ENCODE measurements around the gene PSMD5. TPM values are rescaled to one million over a fixed set of nuclear protein-coding genes. Genes with fewer than 3 reads are reported as not detected.

The PSMD5 gene
- total RNA-seq, 1 donor from 2014 or later = 53.3 TPM

DNA sequence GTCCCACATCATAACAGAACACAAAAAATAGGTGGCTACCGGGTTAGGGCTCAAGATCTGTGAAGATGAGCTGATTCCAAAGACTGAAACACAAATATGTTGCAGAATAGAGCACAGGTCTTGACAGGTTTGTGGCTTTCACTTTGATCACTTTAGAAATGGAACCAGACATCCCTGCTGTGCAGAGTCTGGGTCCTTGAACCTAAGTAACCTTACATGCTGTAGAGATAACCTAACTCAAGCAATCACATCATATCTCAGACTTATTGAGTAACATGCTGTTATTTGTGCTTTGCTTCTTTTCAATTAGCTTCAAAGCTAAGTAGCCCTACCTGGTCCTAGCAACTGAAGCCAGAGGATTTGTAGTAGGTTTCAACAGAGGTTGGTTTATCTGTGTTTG lies 73.8 kb downstream of the PSMD5 start:
- Mint-ChIP-seq H3K27me3 (ENCODE audit: unreplicated experiment) (no peaks in the 10 kb centered on the region), H3K4me3 (ENCODE audit: unreplicated experiment) (no peak overlapping the region)
- TF ChIP-seq, protein P1, sequence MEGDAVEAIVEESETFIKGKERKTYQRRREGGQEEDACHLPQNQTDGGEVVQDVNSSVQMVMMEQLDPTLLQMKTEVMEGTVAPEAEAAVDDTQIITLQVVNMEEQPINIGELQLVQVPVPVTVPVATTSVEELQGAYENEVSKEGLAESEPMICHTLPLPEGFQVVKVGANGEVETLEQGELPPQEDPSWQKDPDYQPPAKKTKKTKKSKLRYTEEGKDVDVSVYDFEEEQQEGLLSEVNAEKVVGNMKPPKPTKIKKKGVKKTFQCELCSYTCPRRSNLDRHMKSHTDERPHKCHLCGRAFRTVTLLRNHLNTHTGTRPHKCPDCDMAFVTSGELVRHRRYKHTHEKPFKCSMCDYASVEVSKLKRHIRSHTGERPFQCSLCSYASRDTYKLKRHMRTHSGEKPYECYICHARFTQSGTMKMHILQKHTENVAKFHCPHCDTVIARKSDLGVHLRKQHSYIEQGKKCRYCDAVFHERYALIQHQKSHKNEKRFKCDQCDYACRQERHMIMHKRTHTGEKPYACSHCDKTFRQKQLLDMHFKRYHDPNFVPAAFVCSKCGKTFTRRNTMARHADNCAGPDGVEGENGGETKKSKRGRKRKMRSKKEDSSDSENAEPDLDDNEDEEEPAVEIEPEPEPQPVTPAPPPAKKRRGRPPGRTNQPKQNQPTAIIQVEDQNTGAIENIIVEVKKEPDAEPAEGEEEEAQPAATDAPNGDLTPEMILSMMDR (IDR thresholded peaks at IDR 0.05) = no peak

DNA sequence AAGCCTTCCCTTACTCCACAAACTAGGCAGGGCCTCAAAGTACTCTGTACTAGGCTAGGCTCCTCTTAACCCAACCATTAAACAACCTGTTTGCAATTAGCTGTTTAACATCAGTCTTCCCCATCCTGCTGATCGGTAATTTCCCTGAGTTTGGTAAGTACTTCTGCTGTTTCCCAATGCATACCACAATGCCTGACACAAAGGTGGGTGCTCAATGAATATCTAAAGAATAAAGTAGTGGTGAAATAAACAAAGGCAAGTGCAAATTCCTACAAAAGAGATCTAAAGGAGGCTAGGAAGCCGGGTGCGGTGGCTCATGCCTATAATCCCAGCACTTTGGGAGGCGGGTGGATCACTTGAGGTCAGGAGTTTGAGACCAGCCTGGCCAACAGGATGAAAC lies 74.5 kb downstream of the PSMD5 start:
- TF ChIP-seq, protein P1 (IDR thresholded peaks at IDR 0.05) = no peak
- no peaks in the 10 kb centered on the region for H3K4me1 Mint-ChIP-seq (ENCODE audit: unreplicated experiment)

More for the DNA sequence above, 73.8 kb downstream of the PSMD5 start:
- H3K9me3 Mint-ChIP-seq (ENCODE audit: unreplicated experiment) = no peaks in the 10 kb centered on the region
- no peak overlapping the region for H3K27ac Mint-ChIP-seq (ENCODE audit: unreplicated experiment)
- H3K4me1 Mint-ChIP-seq (ENCODE audit: unreplicated experiment) = no peaks in the 10 kb centered on the region
- peaks cover 52% of the 10 kb centered on the region for H3K36me3 Mint-ChIP-seq (ENCODE audit: unreplicated experiment)
- DNase-seq (ENCODE audit: extremely low spot score, unreplicated experiment) = no peak

DNA sequence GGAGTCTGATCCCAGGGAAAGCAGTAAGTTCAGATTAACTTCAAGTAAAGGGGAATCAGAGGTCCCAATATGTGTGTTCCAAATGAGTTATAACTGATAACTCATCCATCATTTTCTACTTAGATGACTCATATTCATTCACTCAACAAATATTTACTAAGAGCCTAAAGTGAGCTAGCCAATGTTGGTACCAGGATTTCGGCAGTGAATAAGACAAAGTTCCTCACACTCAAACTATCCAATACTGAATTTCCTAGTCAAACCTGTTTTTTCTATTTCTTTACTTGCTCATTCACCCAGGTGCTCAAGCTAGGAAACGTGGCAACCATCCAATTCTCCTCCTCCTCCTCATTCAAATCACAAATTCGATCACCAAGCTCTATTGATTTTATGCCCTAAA lies 75.3 kb downstream of the PSMD5 start:
- Mint-ChIP-seq H3K27ac (ENCODE audit: unreplicated experiment) (no peak overlapping the region), H3K4me3 (ENCODE audit: unreplicated experiment) (no peak overlapping the region), H3K9me3 (ENCODE audit: unreplicated experiment) (no peaks in the 10 kb centered on the region), H3K27me3 (ENCODE audit: unreplicated experiment) (no peaks in the 10 kb centered on the region), H3K4me1 (ENCODE audit: unreplicated experiment) (no peaks in the 10 kb centered on the region), H3K36me3 (ENCODE audit: unreplicated experiment) (peaks cover 56% of the 10 kb centered on the region)
- DNase-seq (ENCODE audit: extremely low spot score, unreplicated experiment) = no peak
- TF ChIP-seq, protein P1 (IDR thresholded peaks at IDR 0.05) = no peak

More for the DNA sequence above, 74.5 kb downstream of the PSMD5 start:
- no peaks in the 10 kb centered on the region for H3K27me3 Mint-ChIP-seq (ENCODE audit: unreplicated experiment)
- H3K27ac Mint-ChIP-seq (ENCODE audit: unreplicated experiment) = no peak overlapping the region
- H3K36me3 Mint-ChIP-seq (ENCODE audit: unreplicated experiment) = peaks cover 54% of the 10 kb centered on the region
- no peak overlapping the region for H3K4me3 Mint-ChIP-seq (ENCODE audit: unreplicated experiment)
- no peaks in the 10 kb centered on the region for H3K9me3 Mint-ChIP-seq (ENCODE audit: unreplicated experiment)
- no peak for DNase-seq (ENCODE audit: extremely low spot score, unreplicated experiment)

Other genes starting within 250 kb of the PSMD5 start
- 21.4 and 21.9 TPM in 2 replicates for gene MEGF9, start 128.5 kb downstream of the PSMD5 start, total RNA-seq
- 84.7 and 86.8 TPM in 2 replicates for gene FBXW2, start 49.5 kb downstream of the PSMD5 start, total RNA-seq
- 194 and 212 TPM in 2 replicates for gene PHF19, start 34.3 kb upstream of the PSMD5 start, total RNA-seq
- gene TRAF1, start 83.9 kb upstream of the PSMD5 start, total RNA-seq = 7.1 and 7.8 TPM in 2 replicates
- gene C5, start 207.4 kb upstream of the PSMD5 start, total RNA-seq = 6.3 and 7.6 TPM in 2 replicates
- 7.5 and 10.4 TPM in 2 replicates for gene CNTRL, start 232.0 kb upstream of the PSMD5 start, total RNA-seq

Data from osteocyte (in vitro differentiated cells).